HG02943 (cell line): ENCODE results near the gene MAP4K4.

ENCODE experiments used
- ATAC-seq: cut with Tn5 transposase; IDR thresholded peaks from one replicate; pipeline ENCODE4 v1.9.1; 2021; ENCODE audit warnings: mild to moderate bottlenecking, low read depth, moderate library complexity; ENCODE audit not compliant: unreplicated experiment

The MAP4K4 gene

DNA sequence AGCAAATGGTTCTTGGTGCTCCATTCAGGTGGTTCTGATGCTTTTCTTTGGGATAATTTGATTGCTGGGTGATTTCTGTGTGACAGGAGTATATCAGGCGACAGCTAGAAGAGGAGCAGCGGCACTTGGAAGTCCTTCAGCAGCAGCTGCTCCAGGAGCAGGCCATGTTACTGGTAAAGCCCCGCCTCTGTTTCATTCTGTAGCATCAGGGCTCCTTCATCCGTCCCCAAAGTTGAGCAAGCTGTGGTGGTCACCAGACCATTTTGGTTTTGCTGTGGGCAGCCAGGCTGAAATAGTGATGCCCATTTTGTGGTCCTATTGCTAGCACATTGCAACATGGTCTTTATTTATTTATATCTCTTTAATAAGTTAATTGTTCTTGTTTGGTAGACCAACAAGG, 161.4 kb downstream of the MAP4K4 start:
- ATAC-seq, result no peak

DNA sequence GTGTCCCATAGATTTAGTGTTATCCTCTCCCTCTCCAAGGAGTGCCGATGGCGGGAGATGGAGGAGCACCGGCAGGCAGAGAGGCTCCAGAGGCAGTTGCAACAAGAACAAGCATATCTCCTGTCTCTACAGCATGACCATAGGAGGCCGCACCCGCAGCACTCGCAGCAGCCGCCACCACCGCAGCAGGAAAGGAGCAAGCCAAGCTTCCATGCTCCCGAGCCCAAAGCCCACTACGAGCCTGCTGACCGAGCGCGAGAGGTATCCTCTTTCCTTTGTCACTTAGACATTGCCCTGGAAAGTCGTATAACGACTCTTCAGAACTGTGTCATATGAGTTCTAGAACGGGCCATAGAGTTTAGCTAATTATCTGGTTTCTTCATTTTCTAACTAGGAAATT, 162.1 kb downstream of the MAP4K4 start:
- no peak for ATAC-seq

DNA sequence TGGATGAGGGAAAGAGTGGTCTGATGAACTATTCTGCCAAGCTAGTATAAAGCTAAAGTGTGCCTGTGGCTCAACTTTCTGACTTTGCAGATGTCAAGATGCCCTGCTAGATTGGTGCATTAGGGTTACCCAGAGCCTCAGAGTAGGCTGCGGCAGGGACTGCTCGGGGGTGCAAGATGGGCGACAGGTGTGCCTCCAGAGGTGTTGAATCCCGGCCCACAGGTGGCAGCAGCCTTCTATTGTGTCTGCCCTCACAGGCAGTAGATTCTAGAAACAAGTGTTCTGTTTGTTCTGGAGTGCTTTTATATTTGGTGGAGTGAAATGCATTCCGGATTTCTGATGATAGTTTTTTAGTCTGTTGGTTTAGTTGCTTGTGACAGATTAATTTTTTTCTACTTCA, 162.7 kb downstream of the MAP4K4 start:
- no peak for ATAC-seq

- no peak for ATAC-seq
Measured at GRCh38 chr2:101860782-101861181, 163.3 kb downstream of the MAP4K4 start.

DNA sequence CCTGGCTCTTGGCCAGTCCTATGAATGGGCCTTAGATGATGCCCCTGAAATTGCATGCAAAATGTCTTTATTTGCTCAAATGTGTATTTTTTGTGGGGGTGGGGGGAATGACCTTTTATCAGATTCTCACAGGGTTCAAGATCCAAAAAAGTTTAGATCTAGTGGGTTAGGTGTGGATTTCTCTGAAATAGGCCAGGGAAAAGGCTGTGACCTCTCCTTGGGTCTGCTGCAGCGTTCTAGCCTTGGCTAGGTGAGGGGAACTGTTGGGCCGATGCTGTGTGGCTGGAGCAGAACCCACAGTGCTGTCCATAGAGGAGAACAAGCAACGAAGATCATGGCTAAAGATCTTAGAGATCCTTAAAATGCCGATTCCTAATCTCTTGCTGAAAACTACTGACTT, 163.9 kb downstream of the MAP4K4 start:
- ATAC-seq, result no peak

GRCh38 chr2:101863534-101863933, 166.0 kb downstream of the MAP4K4 start:
- ATAC-seq, result no peak

GRCh38 chr2:101864426-101864825, 166.9 kb downstream of the MAP4K4 start:
- ATAC-seq, result no peak

GRCh38 chr2:101868525-101868924, 171.0 kb downstream of the MAP4K4 start:
- ATAC-seq, result no peak

GRCh38 chr2:101869527-101869926, 172.0 kb downstream of the MAP4K4 start:
- no peak for ATAC-seq

- ATAC-seq, result no peak
Measured at GRCh38 chr2:101870444-101870843, 172.9 kb downstream of the MAP4K4 start.

DNA sequence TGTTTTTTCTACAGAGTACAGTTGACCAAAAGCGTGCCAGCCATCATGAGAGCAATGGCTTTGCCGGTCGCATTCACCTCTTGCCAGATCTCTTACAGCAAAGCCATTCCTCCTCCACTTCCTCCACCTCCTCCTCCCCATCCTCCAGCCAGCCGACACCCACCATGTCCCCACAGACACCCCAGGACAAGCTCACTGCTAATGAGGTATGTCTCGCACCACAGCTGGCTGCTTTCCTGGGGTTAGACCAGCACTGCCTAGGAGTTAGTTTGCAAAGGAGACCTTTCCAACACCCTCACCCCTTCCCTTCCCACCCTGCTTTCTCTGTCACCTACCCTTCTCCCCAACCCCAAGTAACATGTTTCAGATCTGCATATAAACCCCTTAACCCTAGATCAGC, 174.0 kb downstream of the MAP4K4 start:
- no peak for ATAC-seq

DNA sequence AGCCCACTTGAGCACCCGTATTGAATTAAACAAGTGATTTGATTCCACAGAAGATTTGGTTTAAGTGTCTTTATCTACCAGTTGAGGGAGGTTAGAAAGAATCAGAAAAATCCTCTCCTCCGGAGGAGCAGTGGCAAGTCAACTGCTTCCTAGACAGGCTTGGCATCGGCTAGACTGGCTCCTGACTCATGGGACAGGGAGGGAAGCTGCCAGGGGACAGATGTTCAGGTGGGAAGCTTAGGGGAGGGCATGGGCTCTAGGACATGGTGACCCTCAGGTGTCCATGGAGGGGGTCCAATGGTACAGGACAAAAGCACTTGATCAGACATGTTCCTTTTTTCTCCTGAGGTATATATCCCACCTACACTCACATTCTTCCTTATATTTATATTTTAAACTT, 175.0 kb downstream of the MAP4K4 start:
- no peak for ATAC-seq

DNA sequence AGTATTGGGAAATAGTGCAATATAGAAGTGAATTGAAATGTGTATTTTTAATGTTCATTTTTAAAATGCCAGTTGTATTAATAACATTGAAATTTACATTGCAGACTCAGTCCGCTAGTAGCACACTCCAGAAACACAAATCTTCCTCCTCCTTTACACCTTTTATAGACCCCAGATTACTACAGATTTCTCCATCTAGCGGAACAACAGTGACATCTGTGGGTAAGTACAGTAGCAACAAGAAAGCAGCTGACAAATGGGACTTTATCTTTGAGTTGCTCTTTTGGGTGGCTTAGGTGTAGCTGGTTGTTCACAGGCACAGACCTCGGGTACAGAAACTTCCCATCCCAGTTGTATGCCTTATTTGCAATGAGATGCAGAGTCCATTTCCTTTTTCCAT, 176.0 kb downstream of the MAP4K4 start:
- ATAC-seq, result no peak

DNA sequence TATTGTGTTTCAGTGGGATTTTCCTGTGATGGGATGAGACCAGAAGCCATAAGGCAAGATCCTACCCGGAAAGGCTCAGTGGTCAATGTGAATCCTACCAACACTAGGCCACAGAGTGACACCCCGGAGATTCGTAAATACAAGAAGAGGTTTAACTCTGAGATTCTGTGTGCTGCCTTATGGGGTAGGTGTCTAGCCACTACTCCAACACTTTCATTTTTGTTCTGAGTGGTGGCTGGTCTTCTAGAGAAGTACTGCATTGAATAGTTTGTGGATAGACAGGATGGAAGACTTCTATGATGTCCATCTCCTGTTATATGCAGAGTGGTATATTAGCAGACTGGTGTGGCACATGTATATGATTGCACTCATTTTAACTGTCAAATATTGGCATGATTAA, 176.6 kb downstream of the MAP4K4 start:
- ATAC-seq, result no peak

DNA sequence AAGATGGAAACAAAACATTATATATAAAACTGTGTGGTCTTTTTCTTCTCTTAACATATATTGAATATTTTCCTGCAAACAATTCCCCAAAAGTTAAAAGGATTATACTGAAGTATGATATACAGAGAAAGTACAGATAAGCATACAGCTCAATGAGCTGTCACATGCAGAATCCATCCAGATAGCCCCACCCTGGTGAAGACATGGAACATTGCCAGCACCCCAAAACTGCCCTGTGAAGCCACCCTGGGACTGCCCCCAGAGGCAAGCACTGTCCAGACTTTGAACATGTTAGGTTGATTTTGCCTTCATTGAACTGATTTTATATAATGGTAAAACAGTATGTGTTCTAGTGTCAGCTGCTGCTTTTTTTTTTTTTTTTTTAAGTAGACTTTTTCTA, 182.0 kb downstream of the MAP4K4 start:
- no peak for ATAC-seq

- ATAC-seq, result no peak
Measured at GRCh38 chr2:101881131-101881530, 183.6 kb downstream of the MAP4K4 start.

GRCh38 chr2:101882769-101883307, 185.3 kb downstream of the MAP4K4 start:
- ATAC-seq, result no peak

- no peak for ATAC-seq
Measured at GRCh38 chr2:101883860-101884259, 186.4 kb downstream of the MAP4K4 start.

DNA sequence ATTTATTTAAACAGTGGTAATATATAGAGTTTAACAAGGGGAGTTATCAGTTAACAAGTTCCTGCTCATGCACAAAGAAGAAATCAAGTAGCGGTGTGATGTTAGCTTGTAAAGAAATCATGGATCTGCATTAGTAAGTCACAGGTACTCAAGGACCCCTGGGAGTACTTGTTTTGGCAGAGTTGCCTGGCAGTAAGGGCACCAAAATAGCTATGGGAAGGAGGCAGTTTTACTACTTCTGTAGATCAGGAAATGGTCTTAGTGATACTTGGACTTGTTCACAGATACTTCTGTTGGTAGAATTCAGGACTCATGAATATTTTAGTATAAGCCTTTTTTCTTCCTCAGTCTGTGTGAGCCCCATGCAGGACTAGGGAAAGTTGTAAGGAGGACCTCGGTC, 186.9 kb downstream of the MAP4K4 start:
- ATAC-seq, result no peak

- ATAC-seq, result no peak
Measured at GRCh38 chr2:101887328-101887727, 189.8 kb downstream of the MAP4K4 start.

DNA sequence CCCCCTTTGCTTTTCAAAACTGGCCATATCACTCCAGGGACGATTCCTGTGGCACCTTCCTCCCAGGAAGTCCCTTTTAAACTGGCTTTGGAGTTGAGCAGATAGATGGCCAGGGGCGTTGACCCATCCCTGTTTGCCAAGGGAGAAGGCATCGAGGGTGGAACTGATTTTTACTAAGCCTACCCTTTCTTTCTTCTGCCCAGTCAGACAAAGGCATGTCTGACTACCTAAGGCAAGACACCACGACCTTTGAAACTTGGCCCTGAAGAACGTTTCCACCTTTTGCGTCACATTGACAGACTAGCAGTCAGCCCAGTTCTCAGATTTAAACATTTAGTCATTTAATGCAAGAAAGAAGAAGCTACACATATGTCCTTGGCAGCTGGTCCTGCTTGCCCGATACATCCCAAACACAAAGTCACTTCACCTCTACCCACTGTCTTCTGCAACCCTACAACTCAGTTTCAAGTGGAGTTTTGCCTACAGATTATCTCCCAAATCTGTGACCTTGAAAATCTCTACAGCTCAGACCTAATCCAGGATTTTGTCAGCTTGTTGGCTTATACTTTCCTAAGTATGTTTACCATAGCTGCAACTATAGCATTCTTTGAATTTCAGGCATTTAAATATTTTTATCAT, 192.1 kb downstream of the MAP4K4 start:
- ATAC-seq, result no peak

DNA sequence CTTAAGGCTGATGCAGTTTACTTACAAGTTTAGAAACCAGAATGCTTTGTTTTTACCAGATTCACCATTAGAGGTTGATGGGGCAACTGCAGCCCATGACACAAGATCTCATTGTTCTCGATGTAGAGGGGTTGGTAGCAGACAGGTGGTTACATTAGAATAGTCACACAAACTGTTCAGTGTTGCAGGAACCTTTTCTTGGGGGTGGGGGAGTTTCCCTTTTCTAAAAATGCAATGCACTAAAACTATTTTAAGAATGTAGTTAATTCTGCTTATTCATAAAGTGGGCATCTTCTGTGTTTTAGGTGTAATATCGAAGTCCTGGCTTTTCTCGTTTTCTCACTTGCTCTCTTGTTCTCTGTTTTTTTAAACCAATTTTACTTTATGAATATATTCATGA, 194.9 kb downstream of the MAP4K4 start:
- ATAC-seq, result no peak
